ENCODE data around the gene DAAM1. TPM values are rescaled to one million over a fixed set of nuclear protein-coding genes. Genes with fewer than 3 reads are reported as not detected.

DAAM1 gene
- total RNA-seq, 2 experiments from 2014 or later = 30.1 to 72.8 TPM

- Histone ChIP-seq H3K4me1 (ENCODE audit: insufficient read depth, low read length, poor library complexity, severe bottlenecking) (peaks cover 32% of the 10 kb centered on the region), H3K4me3 (ENCODE audit: low read depth, low read length, poor library complexity, severe bottlenecking) (no peak overlapping the region), H3K79me2 (ENCODE audit: insufficient read depth, low read depth, low read length) (no peaks in the 10 kb centered on the region), H4K20me1 (ENCODE audit: insufficient read depth, low read length) (no peaks in the 10 kb centered on the region), H3K27ac (ENCODE audit: low read depth, low read length, poor library complexity, severe bottlenecking) (no peak overlapping the region), H3K36me3 (ENCODE audit: insufficient read depth, low read length) (no peaks in the 10 kb centered on the region), H2AFZ (ENCODE audit: low read length) (no peak overlapping the region), H3K9me2 (ENCODE audit: insufficient read depth, low read length) (no peaks in the 10 kb centered on the region), H3K9me3 (ENCODE audit: low read length) (0 out of 2 replicates have a peak, but pooled peaks cover 7% of the 10 kb centered on the region), H3K4me2 (ENCODE audit: low read length) (no peak overlapping the region)
- no peak for DNase-seq (ENCODE audit: low spot score)
- BruUV-seq (replicated peaks) = no TSS peak
- ChIA-PET CTCF (ENCODE audit: unreplicated experiment) (no interaction called here), POLR2A (interaction anchor here (0.7 kb wide), 2 partner anchors 22 to 30 kb away, joined by 6 to 14 read pairs; no protein-coding TSS in a partner anchor)
- intact Hi-C loops (cut with micrococcal nuclease; ENCODE audit: unreplicated experiment) = no loop called here
- TF ChIP-seq EZH2phosphoT487 (IDR thresholded peaks at IDR 0.05; ENCODE audit: borderline replicate concordance, low read depth, low read length) (no peak), CTCF (conservative IDR thresholded peaks at IDR 0.05; ENCODE audit: low read length) (no peak)
Measured at GRCh38 chr14:59154373-59154772, 34.1 kb upstream of the DAAM1 start.

- POLR2A ChIA-PET = interaction anchor here (0.6 kb wide), 1 partner anchor 123 kb away, joined by 3 read pairs; no protein-coding TSS in a partner anchor
- no peaks in the 10 kb centered on the region for H3K9me2 ChIP-seq (ENCODE audit: insufficient read depth, low read length)
- 0 out of 2 replicates have a peak, but pooled peaks cover 7% of the 10 kb centered on the region for H3K9me3 ChIP-seq (ENCODE audit: low read length)
- BruUV-seq (replicated peaks) = no TSS peak
- DNase-seq (ENCODE audit: low spot score) = no peak
- CTCF ChIA-PET (ENCODE audit: unreplicated experiment) = no interaction called here
- no peaks in the 10 kb centered on the region for H3K36me3 ChIP-seq (ENCODE audit: insufficient read depth, low read length)
- H3K27ac ChIP-seq (ENCODE audit: low read depth, low read length, poor library complexity, severe bottlenecking) = no peak overlapping the region
- no peaks in the 10 kb centered on the region for H3K79me2 ChIP-seq (ENCODE audit: insufficient read depth, low read depth, low read length)
- H2AFZ ChIP-seq (ENCODE audit: low read length) = no peak overlapping the region
- TF ChIP-seq CTCF (conservative IDR thresholded peaks at IDR 0.05; ENCODE audit: low read length) (no peak), EZH2phosphoT487 (IDR thresholded peaks at IDR 0.05; ENCODE audit: borderline replicate concordance, low read depth, low read length) (no peak)
- H3K4me3 ChIP-seq (ENCODE audit: low read depth, low read length, poor library complexity, severe bottlenecking) = no peak overlapping the region
- H3K4me1 ChIP-seq (ENCODE audit: insufficient read depth, low read length, poor library complexity, severe bottlenecking) = peaks cover 17% of the 10 kb centered on the region
- intact Hi-C loops (cut with micrococcal nuclease; ENCODE audit: unreplicated experiment) = no loop called here
- no peaks in the 10 kb centered on the region for H4K20me1 ChIP-seq (ENCODE audit: insufficient read depth, low read length)
- no peak overlapping the region for H3K4me2 ChIP-seq (ENCODE audit: low read length)
Measured at GRCh38 chr14:59155886-59156285, 32.6 kb upstream of the DAAM1 start.

- H3K4me1 ChIP-seq (ENCODE audit: insufficient read depth, low read length, poor library complexity, severe bottlenecking) = no peaks in the 10 kb centered on the region
- no TSS peak for BruUV-seq (replicated peaks)
- H3K27ac ChIP-seq (ENCODE audit: low read depth, low read length, poor library complexity, severe bottlenecking) = no peak overlapping the region
- H3K9me2 ChIP-seq (ENCODE audit: insufficient read depth, low read length) = no peaks in the 10 kb centered on the region
- H3K79me2 ChIP-seq (ENCODE audit: insufficient read depth, low read depth, low read length) = no peaks in the 10 kb centered on the region
- ChIA-PET POLR2A (no interaction called here), CTCF (ENCODE audit: unreplicated experiment) (no interaction called here)
- H3K4me2 ChIP-seq (ENCODE audit: low read length) = no peak overlapping the region
- TF ChIP-seq CTCF (conservative IDR thresholded peaks at IDR 0.05; ENCODE audit: low read length) (no peak), EZH2phosphoT487 (IDR thresholded peaks at IDR 0.05; ENCODE audit: borderline replicate concordance, low read depth, low read length) (no peak)
- intact Hi-C loops (cut with micrococcal nuclease; ENCODE audit: unreplicated experiment) = no loop called here
- H2AFZ ChIP-seq (ENCODE audit: low read length) = no peak overlapping the region
- no peaks in the 10 kb centered on the region for H3K36me3 ChIP-seq (ENCODE audit: insufficient read depth, low read length)
- H4K20me1 ChIP-seq (ENCODE audit: insufficient read depth, low read length) = no peaks in the 10 kb centered on the region
- H3K4me3 ChIP-seq (ENCODE audit: low read depth, low read length, poor library complexity, severe bottlenecking) = no peak overlapping the region
- 0 out of 2 replicates have a peak, but pooled peaks cover 7% of the 10 kb centered on the region for H3K9me3 ChIP-seq (ENCODE audit: low read length)
- no peak for DNase-seq (ENCODE audit: low spot score)
Measured at GRCh38 chr14:59159169-59159568, 29.3 kb upstream of the DAAM1 start.

Data from OCI-LY7 (cell line).